Activated CD4-positive, alpha-beta T cell treated with anti-CD3 and anti-CD28 coated beads, Interleukin-2, amount 10 ng/mL, durations not matched to agents 24 days and 14 days (primary cell): ENCODE results near the gene VAMP1. TPM values are rescaled to one million over a fixed set of nuclear protein-coding genes. Genes with fewer than 3 reads are reported as not detected.
A peak's percentile ranks its signal among the peaks of the same experiment; 100 is the strongest.
"Not testable (repeated sequence)": the region's sequence is repeated elsewhere in the genome, so short reads cannot be mapped to it uniquely, and the experiment has no call there.

ENCODE experiments used
- DNase-seq: peaks from one replicate; pipeline ENCODE4 v3.0.0; 2022
- H3K27ac Mint-ChIP-seq: one replicate; pipeline ENCODE4 v1.8.0; 2022; ENCODE audit warnings: mild to moderate bottlenecking, mixed read lengths
- H3K27me3 Mint-ChIP-seq: one replicate; pipeline ENCODE4 v1.8.0; 2022; ENCODE audit warnings: mixed read lengths
- H3K36me3 Mint-ChIP-seq: one replicate; pipeline ENCODE4 v1.8.0; 2022; ENCODE audit warnings: low read depth, mild to moderate bottlenecking, mixed read lengths
- H3K4me1 Mint-ChIP-seq: one replicate; pipeline ENCODE4 v1.8.0; 2021; ENCODE audit warnings: mixed read lengths
- H3K4me3 Mint-ChIP-seq: one replicate; pipeline ENCODE4 v1.8.0; 2022; ENCODE audit warnings: mild to moderate bottlenecking, moderate library complexity, mixed read lengths
- H3K9me3 Mint-ChIP-seq: one replicate; pipeline ENCODE4 v1.8.0; 2021; ENCODE audit warnings: mixed read lengths
- intact Hi-C: fragments of 100-400 bp; cut with micrococcal nuclease; formaldehyde crosslinking; loops from one replicate; pipeline ENCODE4 v1.15.1; 2023
- total RNA-seq: library from RNA; stranded (reverse); gene quantifications from 2 replicates; pipeline ENCODE4 v1.2.3, GENCODE V29; 2022

Gene VAMP1
- total RNA-seq, 1 donor from 2014 or later, result 51.2 TPM

GRCh38 chr12:6488240-6488639 lies 17.8 kb upstream of the VAMP1 start:
- Mint-ChIP-seq H3K4me1 (peaks cover 12% of the 10 kb centered on the region), H3K27ac (no peak overlapping the region), H3K27me3 (no peaks in the 10 kb centered on the region)

GRCh38 chr12:6478416-6478815 lies 7.9 kb upstream of the VAMP1 start:
- no peaks in the 10 kb centered on the region for H3K36me3 Mint-ChIP-seq
- H3K9me3 Mint-ChIP-seq, result no peaks in the 10 kb centered on the region

More at GRCh38 chr12:6488240-6488639, 17.8 kb upstream of the VAMP1 start:
- peaks cover 15% of the 10 kb centered on the region for H3K36me3 Mint-ChIP-seq
- no peak for DNase-seq
- no peak overlapping the region for H3K4me3 Mint-ChIP-seq
- H3K9me3 Mint-ChIP-seq, result no peaks in the 10 kb centered on the region
- intact Hi-C loops, result no loop called here

GRCh38 chr12:6477601-6478377 lies 7.3 kb upstream of the VAMP1 start:
- H3K9me3 Mint-ChIP-seq, H3K4me3 Mint-ChIP-seq, H3K4me1 Mint-ChIP-seq, H3K27me3 Mint-ChIP-seq, H3K27ac Mint-ChIP-seq, H3K36me3 Mint-ChIP-seq, intact Hi-C loops, DNase-seq: not testable (repeated sequence)

More at GRCh38 chr12:6478416-6478815, 7.9 kb upstream of the VAMP1 start:
- Mint-ChIP-seq H3K27ac (no peak overlapping the region), H3K4me3 (no peak overlapping the region), H3K27me3 (peaks cover 10% of the 10 kb centered on the region), H3K4me1 (peaks cover 2% of the 10 kb centered on the region)
- no peak for DNase-seq
- intact Hi-C loops, result no loop called here

- DNase-seq, result no peak
- peaks cover 9% of the 10 kb centered on the region for H3K4me1 Mint-ChIP-seq
- no peak overlapping the region for H3K4me3 Mint-ChIP-seq
- no peak overlapping the region for H3K27ac Mint-ChIP-seq
- H3K36me3 Mint-ChIP-seq, result no peaks in the 10 kb centered on the region
- intact Hi-C loops, result no loop called here
- peaks cover 10% of the 10 kb centered on the region for H3K27me3 Mint-ChIP-seq
- H3K9me3 Mint-ChIP-seq, result no peaks in the 10 kb centered on the region
These were observed 6.0 kb upstream of the VAMP1 start for GRCh38 chr12:6476489-6476888.

- DNase-seq, H3K36me3 Mint-ChIP-seq, H3K9me3 Mint-ChIP-seq, H3K27ac Mint-ChIP-seq, H3K4me3 Mint-ChIP-seq, intact Hi-C loops, H3K27me3 Mint-ChIP-seq: not testable (repeated sequence)
- H3K4me1 Mint-ChIP-seq, result peaks cover 15% of the 10 kb centered on the region
These were observed 4.9 kb upstream of the VAMP1 start for GRCh38 chr12:6475233-6475975.

GRCh38 chr12:6472491-6472890 lies 2.0 kb upstream of the VAMP1 start:
- no peaks in the 10 kb centered on the region for H3K9me3 Mint-ChIP-seq
- intact Hi-C loops, result no loop called here
- H3K27me3 Mint-ChIP-seq, result peaks cover 1% of the 10 kb centered on the region
- peak overlapping the region; percentile 91 for H3K27ac Mint-ChIP-seq
- H3K4me3 Mint-ChIP-seq, result peak overlapping the region; percentile 9
- no peak for DNase-seq
- H3K36me3 Mint-ChIP-seq, result peaks cover 23% of the 10 kb centered on the region
- peaks cover 37% of the 10 kb centered on the region for H3K4me1 Mint-ChIP-seq

GRCh38 chr12:6471989-6472360 lies 1.5 kb upstream of the VAMP1 start:
- peaks cover 1% of the 10 kb centered on the region for H3K27me3 Mint-ChIP-seq
- peak; percentile 68 for DNase-seq
- no peaks in the 10 kb centered on the region for H3K9me3 Mint-ChIP-seq
- intact Hi-C loops, result no loop called here
- peak overlapping the region; percentile 9 for H3K4me3 Mint-ChIP-seq
- peaks cover 42% of the 10 kb centered on the region for H3K4me1 Mint-ChIP-seq
- H3K27ac Mint-ChIP-seq, result peak overlapping the region; percentile 91
- peaks cover 28% of the 10 kb centered on the region for H3K36me3 Mint-ChIP-seq

- H3K27ac Mint-ChIP-seq, result peak overlapping the region; percentile 91
- peaks cover 45% of the 10 kb centered on the region for H3K36me3 Mint-ChIP-seq
- peaks cover 56% of the 10 kb centered on the region for H3K4me1 Mint-ChIP-seq
- peak overlapping the region; percentile 94 for H3K4me3 Mint-ChIP-seq
- no peaks in the 10 kb centered on the region for H3K9me3 Mint-ChIP-seq
- intact Hi-C loops, result loop anchor here (1.0 kb wide), 4 partner anchors 7 to 63 kb away; partner anchors contain the start of gene MRPL51
- peaks cover 1% of the 10 kb centered on the region for H3K27me3 Mint-ChIP-seq
- no peak for DNase-seq
These were observed 685 bp downstream of the VAMP1 start for GRCh38 chr12:6469609-6470374.

GRCh38 chr12:6469092-6469491 lies 1.4 kb downstream of the VAMP1 start:
- Mint-ChIP-seq H3K27ac (peak overlapping the region; percentile 91), H3K27me3 (peaks cover 1% of the 10 kb centered on the region), H3K4me1 (peaks cover 63% of the 10 kb centered on the region), H3K4me3 (peak overlapping the region; percentile 94), H3K9me3 (no peaks in the 10 kb centered on the region), H3K36me3 (peaks cover 52% of the 10 kb centered on the region)
- peak; percentile 68 for DNase-seq
- intact Hi-C loops, result no loop called here

GRCh38 chr12:6468283-6468575 lies 2.2 kb downstream of the VAMP1 start:
- Mint-ChIP-seq H3K9me3 (no peaks in the 10 kb centered on the region), H3K4me3 (peak overlapping the region; percentile 94)
- intact Hi-C loops, result no loop called here

GRCh38 chr12:6467571-6468282 lies 2.8 kb downstream of the VAMP1 start:
- Mint-ChIP-seq H3K4me3 (peak overlapping the region; percentile 94), H3K36me3 (peaks cover 64% of the 10 kb centered on the region), H3K27ac (peak overlapping the region; percentile 91), H3K4me1 (peaks cover 75% of the 10 kb centered on the region)
- DNase-seq, intact Hi-C loops, H3K9me3 Mint-ChIP-seq, H3K27me3 Mint-ChIP-seq: not testable (repeated sequence)

More at GRCh38 chr12:6468283-6468575, 2.2 kb downstream of the VAMP1 start:
- DNase-seq, result no peak
- H3K4me1 Mint-ChIP-seq, result peaks cover 70% of the 10 kb centered on the region
- H3K27me3 Mint-ChIP-seq, result no peaks in the 10 kb centered on the region
- peaks cover 59% of the 10 kb centered on the region for H3K36me3 Mint-ChIP-seq
- H3K27ac Mint-ChIP-seq, result peak overlapping the region; percentile 91

- intact Hi-C loops, DNase-seq, H3K27me3 Mint-ChIP-seq, H3K9me3 Mint-ChIP-seq: not testable (repeated sequence)
- Mint-ChIP-seq H3K4me1 (peaks cover 79% of the 10 kb centered on the region), H3K36me3 (peaks cover 74% of the 10 kb centered on the region), H3K27ac (peak overlapping the region; percentile 91), H3K4me3 (peak overlapping the region; percentile 72)
These were observed 3.7 kb downstream of the VAMP1 start for GRCh38 chr12:6466751-6467150.

- H3K9me3 Mint-ChIP-seq, result no peaks in the 10 kb centered on the region
- no peak overlapping the region for H3K4me3 Mint-ChIP-seq
- peaks cover 80% of the 10 kb centered on the region for H3K36me3 Mint-ChIP-seq
- intact Hi-C loops, result no loop called here
- peaks cover 81% of the 10 kb centered on the region for H3K4me1 Mint-ChIP-seq
- no peaks in the 10 kb centered on the region for H3K27me3 Mint-ChIP-seq
- no peak for DNase-seq
- H3K27ac Mint-ChIP-seq, result peak overlapping the region; percentile 79
These were observed 4.3 kb downstream of the VAMP1 start for GRCh38 chr12:6466184-6466573.
